ENCODE measurements around the gene TMEM132C. TPM values are rescaled to one million over a fixed set of nuclear protein-coding genes. Genes with fewer than 3 reads are reported as not detected.

Gene TMEM132C
- polyA plus RNA-seq, 1 of the 3 experiments (the other 2 are of a cell fraction), result not detected

DNA sequence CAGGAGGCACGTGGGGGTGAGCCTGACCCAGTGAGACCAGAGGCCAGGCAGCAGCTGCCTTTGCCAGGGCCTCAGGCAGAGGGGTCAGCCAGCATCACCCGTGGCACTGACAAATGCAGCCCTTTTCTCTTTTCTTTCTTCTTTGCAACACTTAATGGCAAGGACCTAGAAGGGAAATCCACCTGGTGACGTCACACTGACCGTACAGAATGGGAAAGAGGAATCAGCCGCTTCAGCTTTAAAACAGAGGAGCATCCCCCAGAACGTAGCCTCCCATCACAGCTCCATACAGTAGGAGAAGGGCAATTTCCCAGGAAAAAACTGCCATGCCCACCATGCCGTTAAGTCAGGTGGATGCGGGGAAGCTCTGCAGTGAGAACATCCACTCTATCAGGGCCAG is 328.6 kb downstream of the TMEM132C start (continued):
- no peak for TF ChIP-seq SIN3A (IDR thresholded peaks at IDR 0.05; ENCODE audit: borderline replicate concordance, low read depth, low read length)
- TF ChIP-seq CHD2 (IDR thresholded peaks at IDR 0.05; ENCODE audit: low read length, partially characterized antibody), result no peak
- no peak for TF ChIP-seq EP300 (IDR thresholded peaks at IDR 0.05; ENCODE audit: borderline replicate concordance in 1 of 2, low read depth in 1 of 2, low read length in 1 of 2)
- no peak for TF ChIP-seq SMC3 (IDR thresholded peaks at IDR 0.05; ENCODE audit: low read depth, low read length)

DNA sequence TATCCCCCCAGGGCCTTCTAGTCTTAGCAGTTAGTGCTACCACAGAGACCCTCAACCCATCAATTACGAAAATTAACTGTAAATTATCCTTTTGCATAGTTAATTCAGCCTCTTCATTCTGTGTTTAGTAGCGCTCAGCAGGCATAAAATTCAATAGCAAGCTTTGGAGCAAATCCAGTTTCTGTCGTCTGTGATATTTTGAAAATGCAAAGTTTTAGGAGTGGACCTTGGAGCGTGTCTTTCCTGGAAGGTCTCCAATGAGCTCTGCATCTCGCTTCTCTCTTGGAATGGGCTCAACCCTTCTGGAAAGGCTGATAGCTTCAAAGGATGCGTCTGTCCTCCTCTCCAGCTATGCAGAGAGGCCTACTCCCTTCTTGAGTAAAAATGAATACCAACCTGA is 333.9 kb downstream of the TMEM132C start:
- Histone ChIP-seq H3F3A (replicated peaks; ENCODE audit: insufficient read depth) (no peaks in the 10 kb centered on the region), H3K4me2 (no peak overlapping the region), H3K9me3 (no peaks in the 10 kb centered on the region), H3K27ac (ENCODE audit: low read depth in 2 of 2, low read length in 1 of 2) (no peak overlapping the region), H3K9ac (no peak overlapping the region), H3K27me3 (ENCODE audit: insufficient read depth) (no peaks in the 10 kb centered on the region), H3K4me1 (ENCODE audit: control insufficient read depth in 1 of 2, insufficient read depth in 2 of 2, low read depth in 1 of 2, low read length in 1 of 2) (no peaks in the 10 kb centered on the region), H4K20me1 (ENCODE audit: insufficient read depth) (no peaks in the 10 kb centered on the region), H3K9me2 (no peaks in the 10 kb centered on the region), H2AFZ (ENCODE audit: low read depth) (no peak overlapping the region), H3K79me2 (ENCODE audit: insufficient read depth) (no peaks in the 10 kb centered on the region), H3K36me3 (replicated peaks in 1 of 2; ENCODE audit: control insufficient read depth in 1 of 2, insufficient read depth in 2 of 2, low read length in 1 of 2) (no peaks in the 10 kb centered on the region), H3K4me3 (ENCODE audit: low read depth in 2 of 2, low read length in 1 of 2) (no peak overlapping the region)
- 13% methylated on average over 6 of the region's 6 CpGs for WGBS (ENCODE audit: low lambda C conversion rate)
- ChIA-PET POLR2A (no interaction called here), CTCF (no interaction called here)
- DNase-seq, result no peak
- TF ChIP-seq PBX3 (IDR thresholded peaks at IDR 0.05), result no peak
- TF ChIP-seq, protein P1, sequence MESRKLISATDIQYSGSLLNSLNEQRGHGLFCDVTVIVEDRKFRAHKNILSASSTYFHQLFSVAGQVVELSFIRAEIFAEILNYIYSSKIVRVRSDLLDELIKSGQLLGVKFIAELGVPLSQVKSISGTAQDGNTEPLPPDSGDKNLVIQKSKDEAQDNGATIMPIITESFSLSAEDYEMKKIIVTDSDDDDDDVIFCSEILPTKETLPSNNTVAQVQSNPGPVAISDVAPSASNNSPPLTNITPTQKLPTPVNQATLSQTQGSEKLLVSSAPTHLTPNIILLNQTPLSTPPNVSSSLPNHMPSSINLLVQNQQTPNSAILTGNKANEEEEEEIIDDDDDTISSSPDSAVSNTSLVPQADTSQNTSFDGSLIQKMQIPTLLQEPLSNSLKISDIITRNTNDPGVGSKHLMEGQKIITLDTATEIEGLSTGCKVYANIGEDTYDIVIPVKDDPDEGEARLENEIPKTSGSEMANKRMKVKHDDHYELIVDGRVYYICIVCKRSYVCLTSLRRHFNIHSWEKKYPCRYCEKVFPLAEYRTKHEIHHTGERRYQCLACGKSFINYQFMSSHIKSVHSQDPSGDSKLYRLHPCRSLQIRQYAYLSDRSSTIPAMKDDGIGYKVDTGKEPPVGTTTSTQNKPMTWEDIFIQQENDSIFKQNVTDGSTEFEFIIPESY (IDR thresholded peaks at IDR 0.05; ENCODE audit: borderline replicate concordance, low read depth), result no peak

DNA sequence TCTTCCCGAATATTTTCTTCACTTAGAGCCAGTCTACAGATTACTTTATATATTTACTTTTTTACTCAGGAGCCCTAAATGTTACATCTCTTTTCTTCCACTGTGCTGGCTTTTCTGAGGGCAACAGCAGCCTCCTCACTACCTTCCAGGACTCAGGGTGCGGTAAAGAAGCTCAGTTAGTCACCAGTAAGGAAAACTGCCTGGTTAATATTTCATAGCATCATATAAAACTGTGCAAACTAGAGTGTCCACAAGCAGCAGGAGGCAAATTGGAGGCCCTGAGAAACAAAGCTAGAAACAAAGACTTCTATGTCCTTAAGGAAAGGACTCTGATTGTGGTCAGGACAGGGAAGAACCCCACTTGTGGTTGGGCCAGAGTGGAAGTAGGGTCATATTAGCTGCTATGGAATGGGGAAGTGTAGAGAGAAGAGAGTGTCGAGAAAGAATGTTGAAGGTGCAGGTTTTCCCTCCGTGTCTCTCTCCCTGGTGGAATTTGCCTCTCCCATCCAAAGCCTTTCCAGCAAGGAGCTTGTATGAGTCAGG is 336.7 kb downstream of the TMEM132C start:
- ChIA-PET POLR2A (no interaction called here), CTCF (interaction anchor here (1.3 kb wide), 1 partner anchor 41 kb away, joined by 3 read pairs; no protein-coding TSS in a partner anchor)
- Histone ChIP-seq H3K27me3 (ENCODE audit: insufficient read depth) (no peaks in the 10 kb centered on the region), H3K4me2 (no peak overlapping the region), H3K27ac (ENCODE audit: low read depth in 2 of 2, low read length in 1 of 2) (no peak overlapping the region), H3K9ac (no peak overlapping the region), H2AFZ (ENCODE audit: low read depth) (no peak overlapping the region), H3K79me2 (ENCODE audit: insufficient read depth) (no peaks in the 10 kb centered on the region), H3K4me3 (ENCODE audit: low read depth in 2 of 2, low read length in 1 of 2) (no peak overlapping the region), H3K9me2 (no peaks in the 10 kb centered on the region), H3K4me1 (ENCODE audit: control insufficient read depth in 1 of 2, insufficient read depth in 2 of 2, low read depth in 1 of 2, low read length in 1 of 2) (no peaks in the 10 kb centered on the region; a peak in 1 of 4 replicates), H3K9me3 (no peaks in the 10 kb centered on the region), H3K36me3 (replicated peaks in 1 of 2; ENCODE audit: control insufficient read depth in 1 of 2, insufficient read depth in 2 of 2, low read length in 1 of 2) (no peaks in the 10 kb centered on the region), H4K20me1 (ENCODE audit: insufficient read depth) (no peaks in the 10 kb centered on the region), H3F3A (replicated peaks; ENCODE audit: insufficient read depth) (no peaks in the 10 kb centered on the region)
- WGBS (ENCODE audit: low lambda C conversion rate), result 15% methylated on average over 4 of the region's 4 CpGs
- no peak for DNase-seq
- TF ChIP-seq, protein P1 (IDR thresholded peaks at IDR 0.05; ENCODE audit: borderline replicate concordance, low read depth), result no peak
- TF ChIP-seq, protein P2, sequence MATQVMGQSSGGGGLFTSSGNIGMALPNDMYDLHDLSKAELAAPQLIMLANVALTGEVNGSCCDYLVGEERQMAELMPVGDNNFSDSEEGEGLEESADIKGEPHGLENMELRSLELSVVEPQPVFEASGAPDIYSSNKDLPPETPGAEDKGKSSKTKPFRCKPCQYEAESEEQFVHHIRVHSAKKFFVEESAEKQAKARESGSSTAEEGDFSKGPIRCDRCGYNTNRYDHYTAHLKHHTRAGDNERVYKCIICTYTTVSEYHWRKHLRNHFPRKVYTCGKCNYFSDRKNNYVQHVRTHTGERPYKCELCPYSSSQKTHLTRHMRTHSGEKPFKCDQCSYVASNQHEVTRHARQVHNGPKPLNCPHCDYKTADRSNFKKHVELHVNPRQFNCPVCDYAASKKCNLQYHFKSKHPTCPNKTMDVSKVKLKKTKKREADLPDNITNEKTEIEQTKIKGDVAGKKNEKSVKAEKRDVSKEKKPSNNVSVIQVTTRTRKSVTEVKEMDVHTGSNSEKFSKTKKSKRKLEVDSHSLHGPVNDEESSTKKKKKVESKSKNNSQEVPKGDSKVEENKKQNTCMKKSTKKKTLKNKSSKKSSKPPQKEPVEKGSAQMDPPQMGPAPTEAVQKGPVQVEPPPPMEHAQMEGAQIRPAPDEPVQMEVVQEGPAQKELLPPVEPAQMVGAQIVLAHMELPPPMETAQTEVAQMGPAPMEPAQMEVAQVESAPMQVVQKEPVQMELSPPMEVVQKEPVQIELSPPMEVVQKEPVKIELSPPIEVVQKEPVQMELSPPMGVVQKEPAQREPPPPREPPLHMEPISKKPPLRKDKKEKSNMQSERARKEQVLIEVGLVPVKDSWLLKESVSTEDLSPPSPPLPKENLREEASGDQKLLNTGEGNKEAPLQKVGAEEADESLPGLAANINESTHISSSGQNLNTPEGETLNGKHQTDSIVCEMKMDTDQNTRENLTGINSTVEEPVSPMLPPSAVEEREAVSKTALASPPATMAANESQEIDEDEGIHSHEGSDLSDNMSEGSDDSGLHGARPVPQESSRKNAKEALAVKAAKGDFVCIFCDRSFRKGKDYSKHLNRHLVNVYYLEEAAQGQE (IDR thresholded peaks at IDR 0.05; ENCODE audit: low read depth, low read length), result no peak
- no peak for TF ChIP-seq RCOR1 (IDR thresholded peaks at IDR 0.05; ENCODE audit: low read length)
- TF ChIP-seq SIN3A (IDR thresholded peaks at IDR 0.05; ENCODE audit: borderline replicate concordance, low read depth, low read length), result no peak
- TF ChIP-seq EZH2phosphoT487 (IDR thresholded peaks at IDR 0.05; ENCODE audit: borderline replicate concordance, low read depth), result no peak
- TF ChIP-seq POLR2AphosphoS5 (IDR thresholded peaks at IDR 0.05; ENCODE audit: low read depth, low read length), result no peak
- no peak for TF ChIP-seq ELF1 (IDR thresholded peaks at IDR 0.05)
- TF ChIP-seq USF1 (IDR thresholded peaks at IDR 0.05; ENCODE audit: borderline replicate concordance, low read depth), result no peak
- TF ChIP-seq NFIC (IDR thresholded peaks at IDR 0.05; ENCODE audit: borderline replicate concordance), result no peak
- TF ChIP-seq JUND (IDR thresholded peaks at IDR 0.05), result no peak
- no peak for TF ChIP-seq GATA2 (CRISPR knock-in tag; IDR thresholded peaks at IDR 0.05)

Measured in SK-N-SH (cell line).